Upper lobe of left lung (tissue), 4 donors: ENCODE measurements around the gene DNAJB12.

Source experiments
- CTCF ChIP-seq, 6 experiments: fragments of 450-650 bp in 4 of 6; fragments of 200-600 bp in 2 of 6; sonication (generic) in 2 of 6; IDR thresholded peaks; one replicate each; pipeline ENCODE4 v1.5.1; 2016 to 2019; ENCODE audit warnings: antibody characterized with exemption in 6 of 6
- EP300 ChIP-seq, 4 donors: sonication (generic); formaldehyde crosslinking; IDR thresholded peaks; one replicate each; pipeline ENCODE4 v1.5.1; 2017; ENCODE audit warnings: antibody characterized with exemption in 4 of 4, control low read depth in 2 of 4
- POLR2A ChIP-seq, 4 donors: fragments of 450-650 bp; IDR thresholded peaks; one replicate each; pipeline ENCODE4 v1.5.1; 2016 to 2017; ENCODE audit warnings: antibody characterized with exemption in 4 of 4, mild to moderate bottlenecking in 2 of 4
- POLR2AphosphoS5 ChIP-seq, 2 donors: sonication (generic); formaldehyde crosslinking; IDR thresholded peaks; one replicate each; pipeline ENCODE4 v1.5.1; 2017; ENCODE audit warnings: antibody characterized with exemption in 2 of 2

- TF ChIP-seq POLR2A (IDR thresholded peaks at IDR 0.05) (no peak), CTCF (IDR thresholded peaks at IDR 0.05) (no peak), POLR2AphosphoS5 (IDR thresholded peaks at IDR 0.05) (no peak), EP300 (IDR thresholded peaks at IDR 0.05) (no peak)
Measured at GRCh38 chr10:72356987-72357386, 2.3 kb upstream of the DNAJB12 start.
